AG09319 (cell line): Measurements from ENCODE around the gene TEP1.
"Not testable (repeated sequence)": the region's sequence is repeated elsewhere in the genome, so short reads cannot be mapped to it uniquely, and the experiment has no call there.

Experiments used
- DNase-seq: peaks from one replicate; pipeline ENCODE4 v3.0.0-alpha.2; 2010; ENCODE audit warnings: low read depth; ENCODE audit errors: extremely low read depth
- TF ChIP-seq, protein P1 (sequence below): IDR thresholded peaks from 2 replicates; pipeline ENCODE4 v1.5.1; 2011; ENCODE audit warnings: low read depth, mild to moderate bottlenecking, inconsistent platforms, low read length, moderate library complexity

TEP1 gene

DNA sequence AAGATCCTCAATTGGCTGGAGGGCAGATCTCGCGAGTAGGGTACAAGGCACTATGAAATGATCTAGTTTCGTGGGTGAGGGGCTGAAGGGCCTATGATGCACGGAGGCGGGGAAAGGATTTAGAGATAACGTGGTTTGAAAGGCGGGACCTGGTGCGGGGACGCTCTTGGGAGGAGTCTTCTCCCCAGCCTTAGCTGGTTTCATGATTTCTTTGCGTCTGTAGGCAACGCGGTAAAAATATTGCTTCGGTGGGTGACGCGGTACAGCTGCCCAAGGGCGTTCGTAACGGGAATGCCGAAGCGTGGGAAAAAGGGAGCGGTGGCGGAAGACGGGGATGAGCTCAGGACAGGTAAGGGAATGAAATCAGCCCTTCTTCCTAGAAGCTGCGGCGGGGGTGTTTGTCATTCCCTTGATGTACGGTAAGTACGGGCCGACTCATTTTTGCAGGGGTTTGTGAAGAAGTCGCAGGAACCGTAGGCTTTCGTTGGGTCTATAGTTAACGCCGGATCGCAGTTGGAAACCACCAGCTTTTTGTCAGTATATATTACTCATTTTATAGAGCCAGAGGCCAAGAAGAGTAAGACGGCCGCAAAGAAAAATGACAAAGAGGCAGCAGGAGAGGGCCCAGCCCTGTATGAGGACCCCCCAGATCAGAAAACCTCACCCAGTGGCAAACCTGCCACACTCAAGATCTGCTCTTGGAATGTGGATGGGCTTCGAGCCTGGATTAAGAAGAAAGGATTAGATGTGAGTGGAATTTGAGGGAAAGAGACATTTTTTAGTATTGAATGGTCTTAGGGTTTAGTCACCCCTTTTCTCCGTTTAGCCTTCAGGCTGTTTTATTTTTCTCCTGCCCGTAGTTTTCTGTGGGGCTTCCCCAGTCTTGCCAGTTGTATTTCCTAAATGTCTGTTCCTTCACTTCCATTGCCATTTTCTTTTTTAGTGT is 42.3 kb upstream of the TEP1 start:
- peak; percentile 61 for DNase-seq
- TF ChIP-seq, protein P1, sequence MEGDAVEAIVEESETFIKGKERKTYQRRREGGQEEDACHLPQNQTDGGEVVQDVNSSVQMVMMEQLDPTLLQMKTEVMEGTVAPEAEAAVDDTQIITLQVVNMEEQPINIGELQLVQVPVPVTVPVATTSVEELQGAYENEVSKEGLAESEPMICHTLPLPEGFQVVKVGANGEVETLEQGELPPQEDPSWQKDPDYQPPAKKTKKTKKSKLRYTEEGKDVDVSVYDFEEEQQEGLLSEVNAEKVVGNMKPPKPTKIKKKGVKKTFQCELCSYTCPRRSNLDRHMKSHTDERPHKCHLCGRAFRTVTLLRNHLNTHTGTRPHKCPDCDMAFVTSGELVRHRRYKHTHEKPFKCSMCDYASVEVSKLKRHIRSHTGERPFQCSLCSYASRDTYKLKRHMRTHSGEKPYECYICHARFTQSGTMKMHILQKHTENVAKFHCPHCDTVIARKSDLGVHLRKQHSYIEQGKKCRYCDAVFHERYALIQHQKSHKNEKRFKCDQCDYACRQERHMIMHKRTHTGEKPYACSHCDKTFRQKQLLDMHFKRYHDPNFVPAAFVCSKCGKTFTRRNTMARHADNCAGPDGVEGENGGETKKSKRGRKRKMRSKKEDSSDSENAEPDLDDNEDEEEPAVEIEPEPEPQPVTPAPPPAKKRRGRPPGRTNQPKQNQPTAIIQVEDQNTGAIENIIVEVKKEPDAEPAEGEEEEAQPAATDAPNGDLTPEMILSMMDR = no peak

- DNase-seq = peak; percentile 98
- TF ChIP-seq, protein P1 = no peak
These were observed 41.4 kb upstream of the TEP1 start, which contains the start of the genes APEX1 and OSGEP for GRCh38 chr14:20454516-20455354. TSS of gene APEX1 (plus strand) at chr14:20455226. CDS start at chr14:20455646, 420 bp downstream. TSS of gene OSGEP (minus strand) at chr14:20454812. CDS start at chr14:20454683, 129 bp downstream.

- not testable (repeated sequence) for DNase-seq
These were observed 39.5 kb upstream of the TEP1 start for GRCh38 chr14:20452831-20453230.

DNA sequence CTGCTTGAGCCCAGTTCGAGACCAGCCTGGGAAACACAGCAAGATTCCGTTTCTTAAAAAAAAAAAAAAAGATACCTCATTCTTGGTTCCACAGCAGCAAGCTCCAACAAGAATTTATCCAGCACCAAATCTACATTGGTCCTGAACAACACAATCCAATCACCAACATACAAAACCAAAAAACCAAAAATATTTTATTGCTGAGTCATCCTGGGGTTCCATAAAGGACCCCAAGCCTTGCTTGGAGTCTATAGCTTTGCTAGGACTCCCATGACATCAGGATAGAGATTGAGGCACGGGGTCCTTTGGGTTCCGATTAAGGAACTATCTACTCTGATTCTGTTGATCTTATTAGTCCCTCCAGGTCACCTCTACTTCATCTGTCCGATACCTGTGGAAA is 33.6 kb upstream of the TEP1 start:
- DNase-seq = no peak
- TF ChIP-seq, protein P1 = no peak

DNA sequence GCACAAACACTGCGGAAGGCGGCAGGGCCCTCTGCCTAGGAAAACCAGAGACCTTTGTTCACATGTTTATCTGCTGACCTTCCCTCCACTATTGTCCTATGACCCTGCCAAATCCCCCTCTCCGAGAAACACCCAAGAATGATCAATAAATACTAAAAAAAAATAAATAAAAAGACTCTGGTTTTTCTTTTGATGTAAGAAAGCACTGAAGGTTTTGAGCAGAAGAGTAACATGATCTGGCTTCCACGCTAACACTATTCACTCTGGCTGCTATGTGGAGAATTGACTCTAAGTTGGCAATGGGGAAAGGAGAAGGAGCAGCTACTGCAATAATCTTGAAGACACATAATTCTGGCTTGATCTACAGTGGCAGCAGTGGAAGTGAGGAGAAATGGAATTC is 30.3 kb upstream of the TEP1 start:
- not testable (repeated sequence) for DNase-seq

- TF ChIP-seq, protein P1 = no peak
- DNase-seq = no peak
These were observed 28.2 kb upstream of the TEP1 start for GRCh38 chr14:20441461-20441860.

DNA sequence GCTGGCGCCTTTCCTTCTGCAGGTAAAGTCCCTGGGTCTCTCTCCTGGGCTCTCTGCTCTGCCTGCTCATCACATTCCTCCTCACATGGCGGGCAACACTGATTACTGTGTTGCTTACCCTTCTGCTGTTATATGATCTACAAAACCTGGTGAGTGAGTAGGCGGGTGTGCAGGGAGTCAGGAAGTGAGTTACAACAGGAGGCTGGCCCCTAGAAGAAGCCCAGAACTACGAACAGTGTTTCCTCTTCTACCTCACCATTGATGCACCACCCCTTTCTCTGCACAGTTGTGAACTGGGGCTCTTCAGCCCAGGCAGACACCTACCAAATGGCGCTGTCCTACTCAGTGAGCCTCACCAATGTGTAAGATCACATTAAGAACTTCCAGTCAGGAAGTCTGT is 27.6 kb upstream of the TEP1 start:
- TF ChIP-seq, protein P1 = no peak
- DNase-seq = no peak

DNA sequence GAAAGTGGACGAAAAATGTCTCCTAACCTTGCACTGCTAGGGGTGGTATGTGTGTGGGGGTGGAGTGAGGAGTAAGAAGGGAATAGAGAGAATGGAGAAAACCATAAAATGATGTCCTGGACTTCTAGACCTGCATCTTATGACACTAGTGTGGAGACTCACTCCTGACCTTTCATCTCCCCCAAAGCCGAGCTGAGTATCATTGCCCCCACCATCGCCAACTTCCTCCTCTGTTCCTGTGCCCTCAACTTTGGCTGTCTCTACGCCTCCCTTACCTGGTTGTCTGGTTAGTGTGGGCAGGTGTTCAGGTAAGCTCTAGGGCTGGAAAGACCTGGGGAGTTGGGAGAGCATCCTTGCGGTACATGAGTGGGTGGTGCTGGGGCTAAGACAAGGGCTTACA is 27.2 kb upstream of the TEP1 start:
- TF ChIP-seq, protein P1 = no peak
- DNase-seq = no peak
